GM10266 (cell line): ENCODE measurements around the gene RCHY1.
"Not testable (repeated sequence)": the region's sequence is repeated elsewhere in the genome, so short reads cannot be mapped to it uniquely, and the experiment has no call there.

Experiments used
- DNase-seq: peaks from one replicate; pipeline ENCODE4 v3.0.0; 2012; ENCODE audit errors: extremely low spot score
- CTCF ChIP-seq: IDR thresholded peaks from 2 replicates; pipeline ENCODE4 v1.5.1; 2012; ENCODE audit warnings: mild to moderate bottlenecking, low read depth; ENCODE audit not compliant: control insufficient read depth, insufficient read depth; ENCODE audit errors: missing control alignments

Gene RCHY1

GRCh38 chr4:75530556-75531322, 16.5 kb upstream of the RCHY1 start:
- DNase-seq, result no peak
- TF ChIP-seq CTCF, result no peak

GRCh38 chr4:75527482-75527881, 13.3 kb upstream of the RCHY1 start:
- DNase-seq, result no peak
- no peak for TF ChIP-seq CTCF

- no peak for TF ChIP-seq CTCF
- no peak for DNase-seq
These were observed 11.7 kb upstream of the RCHY1 start for GRCh38 chr4:75525910-75526309.

- no peak for DNase-seq
- no peak for TF ChIP-seq CTCF
These were observed 10.9 kb upstream of the RCHY1 start for GRCh38 chr4:75525086-75525485.

GRCh38 chr4:75519452-75519851, 5.2 kb upstream of the RCHY1 start:
- DNase-seq, result not testable (repeated sequence)

GRCh38 chr4:75516144-75516543, 1.9 kb upstream of the RCHY1 start:
- TF ChIP-seq CTCF, result no peak

GRCh38 chr4:75514949-75515612, 878 bp upstream of the RCHY1 start:
- TF ChIP-seq CTCF, result no peak
- peak; percentile 22 for DNase-seq

More at GRCh38 chr4:75516144-75516543, 1.9 kb upstream of the RCHY1 start:
- no peak for DNase-seq
